Caco-2 (cell line): ENCODE measurements around the gene TNFRSF13B. TPM values are rescaled to one million over a fixed set of nuclear protein-coding genes. Genes with fewer than 3 reads are reported as not detected.

Experiments used
- BruUV-seq: library from RNA; stranded (reverse); fragments of 400-500 nt; replicated peaks from 2 replicates; lab custom pipeline; 2021; lab: Mats Ljungman, UMichigan
- CTCF ChIA-PET: fragments of 300-600 bp; sonication (Branson Sonifier 250); formaldehyde crosslinking; loops from one replicate; lab custom pipeline; 2022; ENCODE audit warnings: antibody characterized with exemption; lab: Charles Lee
- POLR2A ChIA-PET: fragments of 300-600 bp; sonication (Branson Sonifier 250); formaldehyde crosslinking; loops from one replicate; lab custom pipeline; 2022; ENCODE audit warnings: antibody characterized with exemption; lab: Charles Lee
- DNase-seq, 2 experiments: peaks; one replicate each; pipeline versions ENCODE4 v3.0.0 to v3.0.0-alpha.2; 2020 to 2022
- H3K27me3 ChIP-seq: replicated peaks from 2 replicates; pipeline ENCODE4 v1.6.0; 2011; ENCODE audit warnings: low read length; ENCODE audit not compliant: control insufficient read depth, insufficient read depth
- H3K36me3 ChIP-seq: 2 replicates; pipeline ENCODE4 v1.5.1; 2011; ENCODE audit warnings: low read length; ENCODE audit not compliant: control insufficient read depth, insufficient read depth
- H3K4me1 ChIP-seq: fragments of 250-450 bp; sonication (Bioruptor Pico); 2 replicates; pipeline ENCODE4 v1.5.1; 2020; ENCODE audit warnings: mild to moderate bottlenecking
- H3K4me3 ChIP-seq: 2 replicates; pipeline ENCODE4 v1.5.1; 2011; ENCODE audit warnings: low read depth, mild to moderate bottlenecking, control low read depth, low read length
- H3K9me3 ChIP-seq: fragments of 250-450 bp; sonication (Bioruptor Pico); 2 replicates; pipeline ENCODE4 v1.5.1; 2020; ENCODE audit warnings: mild to moderate bottlenecking, moderate library complexity
- H3K27ac Mint-ChIP-seq: one replicate; pipeline ENCODE4 v1.8.0; 2022; ENCODE audit warnings: mixed read lengths; ENCODE audit not compliant: unreplicated experiment
- H3K27me3 Mint-ChIP-seq: one replicate; pipeline ENCODE4 v1.8.0; 2022; ENCODE audit warnings: mixed read lengths; ENCODE audit not compliant: insufficient read depth, unreplicated experiment
- H3K36me3 Mint-ChIP-seq: one replicate; pipeline ENCODE4 v1.8.0; 2022; ENCODE audit warnings: mild to moderate bottlenecking, mixed read lengths; ENCODE audit not compliant: insufficient read depth, unreplicated experiment
- H3K4me1 Mint-ChIP-seq: one replicate; pipeline ENCODE4 v1.8.0; 2022; ENCODE audit warnings: low read depth, mixed read lengths; ENCODE audit not compliant: unreplicated experiment
- H3K4me3 Mint-ChIP-seq: one replicate; pipeline ENCODE4 v1.8.0; 2022; ENCODE audit warnings: mild to moderate bottlenecking, moderate library complexity, mixed read lengths; ENCODE audit not compliant: unreplicated experiment
- H3K9me3 Mint-ChIP-seq: one replicate; pipeline ENCODE4 v1.8.0; 2022; ENCODE audit warnings: mixed read lengths; ENCODE audit not compliant: unreplicated experiment
- CTCF ChIP-seq, 2 experiments: fragments of 200-600 bp in 1 of 2; IDR thresholded peaks; 1 replicate in 1 of 2; 2 replicates in 1 of 2; pipeline versions ENCODE4 v1.5.1 to v1.8.0; 2011 to 2022; ENCODE audit warnings: antibody characterized with exemption in 1 of 2, control low read depth in 1 of 2, inconsistent platforms in 1 of 2, low read depth in 1 of 2, low read length in 1 of 2, mild to moderate bottlenecking in 1 of 2, moderate library complexity in 1 of 2; ENCODE audit not compliant: insufficient read depth in 1 of 2, severe bottlenecking in 1 of 2, unreplicated experiment in 1 of 2
- intact Hi-C: fragments of 100-400 bp; cut with micrococcal nuclease; formaldehyde crosslinking; loops from one replicate; pipeline ENCODE4 v1.10.0; 2022; ENCODE audit not compliant: unreplicated experiment
- total RNA-seq: library from RNA; stranded (reverse); gene quantifications from 2 replicates; pipeline ENCODE4 v1.2.3, GENCODE V29; 2022

Gene TNFRSF13B
- total RNA-seq, 1 experiment from 2014 or later = not detected

GRCh38 chr17:16969931-16970906, 1.7 kb downstream of the TNFRSF13B start:
- intact Hi-C loops = no loop called here
- no TSS peak for BruUV-seq
- DNase-seq = no peak
- no peaks in the 10 kb centered on the region for H3K4me1 ChIP-seq
- Mint-ChIP-seq H3K36me3 (no peaks in the 10 kb centered on the region), H3K27ac (no peak overlapping the region), H3K27me3 (peaks cover 12% of the 10 kb centered on the region), H3K4me3 (no peak overlapping the region), H3K4me1 (no peaks in the 10 kb centered on the region), H3K9me3 (no peaks in the 10 kb centered on the region)
- no peak for TF ChIP-seq CTCF (IDR thresholded peaks at IDR 0.05; ENCODE audit: insufficient read depth in 1 of 2, low read depth in 1 of 2, low read length in 1 of 2, severe bottlenecking in 1 of 2, unreplicated experiment in 1 of 2)
- H3K36me3 ChIP-seq = no peaks in the 10 kb centered on the region
- POLR2A ChIA-PET = no interaction called here
- H3K27me3 ChIP-seq = no peaks in the 10 kb centered on the region; the same call in 1 of the 2 replicates
- CTCF ChIA-PET = no interaction called here
- no peak overlapping the region for H3K4me3 ChIP-seq
- H3K9me3 ChIP-seq = no peaks in the 10 kb centered on the region; the same call in 1 of the 2 replicates

- H3K36me3 Mint-ChIP-seq = no peaks in the 10 kb centered on the region
- ChIA-PET POLR2A (no interaction called here), CTCF (no interaction called here)
- H3K27ac Mint-ChIP-seq = no peak overlapping the region
- H3K4me3 Mint-ChIP-seq = no peak overlapping the region
- no peak for DNase-seq
- no peaks in the 10 kb centered on the region; the same call in 1 of the 2 replicates for H3K9me3 ChIP-seq
- H3K4me3 ChIP-seq = no peak overlapping the region
- no peaks in the 10 kb centered on the region for H3K36me3 ChIP-seq
- intact Hi-C loops = no loop called here
- H3K4me1 ChIP-seq = no peaks in the 10 kb centered on the region
- TF ChIP-seq CTCF (IDR thresholded peaks at IDR 0.05; ENCODE audit: insufficient read depth in 1 of 2, low read depth in 1 of 2, low read length in 1 of 2, severe bottlenecking in 1 of 2, unreplicated experiment in 1 of 2) = no peak
- no TSS peak for BruUV-seq
- no peaks in the 10 kb centered on the region for H3K9me3 Mint-ChIP-seq
- no peaks in the 10 kb centered on the region for H3K4me1 Mint-ChIP-seq
- peaks cover 14% of the 10 kb centered on the region for H3K27me3 Mint-ChIP-seq
- H3K27me3 ChIP-seq = no peaks in the 10 kb centered on the region; the same call in 1 of the 2 replicates
These were observed 3.1 kb downstream of the TNFRSF13B start for GRCh38 chr17:16968786-16969185.

GRCh38 chr17:16962804-16963203, 9.1 kb downstream of the TNFRSF13B start:
- intact Hi-C loops = no loop called here
- no peak for TF ChIP-seq CTCF (IDR thresholded peaks at IDR 0.05; ENCODE audit: insufficient read depth in 1 of 2, low read depth in 1 of 2, low read length in 1 of 2, severe bottlenecking in 1 of 2, unreplicated experiment in 1 of 2)
- Histone ChIP-seq H3K9me3 (peaks cover 22% of the 10 kb centered on the region), H3K4me1 (no peaks in the 10 kb centered on the region; the same call in 1 of the 2 replicates), H3K27me3 (no peaks in the 10 kb centered on the region; the same call in 1 of the 2 replicates), H3K4me3 (no peak overlapping the region), H3K36me3 (no peaks in the 10 kb centered on the region)
- ChIA-PET CTCF (no interaction called here), POLR2A (no interaction called here)
- no peaks in the 10 kb centered on the region for H3K36me3 Mint-ChIP-seq
- peaks cover 29% of the 10 kb centered on the region for H3K27me3 Mint-ChIP-seq
- no peak overlapping the region for H3K4me3 Mint-ChIP-seq
- DNase-seq = peak in 1 of 2 experiments; percentile 38
- BruUV-seq = no TSS peak
- H3K4me1 Mint-ChIP-seq = no peaks in the 10 kb centered on the region
- no peak overlapping the region for H3K27ac Mint-ChIP-seq
- H3K9me3 Mint-ChIP-seq = peaks cover 11% of the 10 kb centered on the region
